Sigmoid colon (tissue), 4 donors: Measurements from ENCODE around the gene TOM1L2.

ENCODE experiments used
- EP300 ChIP-seq, 4 donors: sonication (generic); formaldehyde crosslinking; IDR thresholded peaks; one replicate each; pipeline ENCODE4 v1.6.1; 2017; ENCODE audit warnings: antibody characterized with exemption in 4 of 4
- POLR2A ChIP-seq, 2 donors: fragments of 450-650 bp; IDR thresholded peaks; one replicate each; pipeline ENCODE4 v1.6.1; 2016; ENCODE audit warnings: antibody characterized with exemption in 2 of 2, mild to moderate bottlenecking in 2 of 2, moderate library complexity in 2 of 2
- POLR2AphosphoS5 ChIP-seq, 4 donors: sonication (generic); formaldehyde crosslinking; IDR thresholded peaks; one replicate each; pipeline ENCODE4 v1.6.1; 2017; ENCODE audit warnings: antibody characterized with exemption in 4 of 4
- TF ChIP-seq, protein P1 (sequence below), 4 experiments: fragments of 450-650 bp in 3 of 4; fragments of 200-600 bp in 1 of 4; IDR thresholded peaks; one replicate each; pipeline ENCODE4 v1.5.1; 2016 to 2019; ENCODE audit warnings: antibody characterized with exemption in 4 of 4, mild to moderate bottlenecking in 3 of 4, moderate library complexity in 2 of 4

DNA sequence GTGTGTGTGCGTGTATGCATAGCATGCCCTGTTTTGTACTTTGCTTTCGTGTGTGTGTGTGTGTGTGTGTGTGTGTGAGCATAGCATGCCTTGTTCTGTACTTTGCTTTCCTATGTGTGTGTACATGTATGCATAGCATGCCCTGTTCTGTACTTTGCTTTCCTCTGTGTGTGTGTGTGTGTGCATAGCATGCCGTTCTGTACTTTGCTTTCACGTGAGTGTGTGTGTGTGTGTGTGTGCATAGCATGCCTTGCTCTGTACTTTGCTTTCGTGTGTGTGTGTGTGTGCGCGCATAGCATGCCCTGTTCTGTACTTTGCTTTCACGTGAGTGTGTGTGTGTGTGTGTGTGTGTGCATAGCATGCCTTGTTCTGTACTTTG lies 27.8 kb upstream of the TOM1L2 start:
- TF ChIP-seq POLR2A (IDR thresholded peaks at IDR 0.05), result no peak
- no peak for TF ChIP-seq EP300 (IDR thresholded peaks at IDR 0.05)
- TF ChIP-seq, protein P1, sequence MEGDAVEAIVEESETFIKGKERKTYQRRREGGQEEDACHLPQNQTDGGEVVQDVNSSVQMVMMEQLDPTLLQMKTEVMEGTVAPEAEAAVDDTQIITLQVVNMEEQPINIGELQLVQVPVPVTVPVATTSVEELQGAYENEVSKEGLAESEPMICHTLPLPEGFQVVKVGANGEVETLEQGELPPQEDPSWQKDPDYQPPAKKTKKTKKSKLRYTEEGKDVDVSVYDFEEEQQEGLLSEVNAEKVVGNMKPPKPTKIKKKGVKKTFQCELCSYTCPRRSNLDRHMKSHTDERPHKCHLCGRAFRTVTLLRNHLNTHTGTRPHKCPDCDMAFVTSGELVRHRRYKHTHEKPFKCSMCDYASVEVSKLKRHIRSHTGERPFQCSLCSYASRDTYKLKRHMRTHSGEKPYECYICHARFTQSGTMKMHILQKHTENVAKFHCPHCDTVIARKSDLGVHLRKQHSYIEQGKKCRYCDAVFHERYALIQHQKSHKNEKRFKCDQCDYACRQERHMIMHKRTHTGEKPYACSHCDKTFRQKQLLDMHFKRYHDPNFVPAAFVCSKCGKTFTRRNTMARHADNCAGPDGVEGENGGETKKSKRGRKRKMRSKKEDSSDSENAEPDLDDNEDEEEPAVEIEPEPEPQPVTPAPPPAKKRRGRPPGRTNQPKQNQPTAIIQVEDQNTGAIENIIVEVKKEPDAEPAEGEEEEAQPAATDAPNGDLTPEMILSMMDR (IDR thresholded peaks at IDR 0.05), result no peak
- no peak for TF ChIP-seq POLR2AphosphoS5 (IDR thresholded peaks at IDR 0.05)
